OCI-LY7 (cell line): ENCODE results near the gene TC2N. TPM values are rescaled to one million over a fixed set of nuclear protein-coding genes. Genes with fewer than 3 reads are reported as not detected.

Source experiments
- BruUV-seq: library from RNA; stranded (reverse); fragments of 400-500 nt; replicated peaks from 2 replicates; lab custom pipeline; 2021; lab: Mats Ljungman, UMichigan
- CTCF ChIA-PET: fragments of 300-600 bp; sonication (Branson Sonifier 250); formaldehyde crosslinking; loops from one replicate; lab custom pipeline; 2022; ENCODE audit warnings: antibody characterized with exemption; ENCODE audit not compliant: unreplicated experiment; lab: Charles Lee
- POLR2A ChIA-PET: fragments of 300-600 bp; sonication (Branson Sonifier 250); formaldehyde crosslinking; loops from one replicate; lab custom pipeline; 2022; ENCODE audit warnings: antibody characterized with exemption; lab: Charles Lee
- DNase-seq: peaks from one replicate; pipeline ENCODE4 v3.0.0-alpha.2; 2015; ENCODE audit warnings: low spot score
- H2AFZ ChIP-seq: fragments of 200-600 bp; sonication (generic), shearing (Covaris generic); 2 replicates; pipeline ENCODE4 v1.6.1; 2014; ENCODE audit warnings: mild to moderate bottlenecking, antibody characterized with exemption, low read length, moderate library complexity
- H3K27ac ChIP-seq: fragments of 200-600 bp; sonication (generic); 2 replicates; pipeline ENCODE4 v1.5.1; 2014; ENCODE audit warnings: mixed run types, low read depth, mild to moderate bottlenecking, moderate library complexity, low read length, inconsistent platforms; ENCODE audit not compliant: poor library complexity, severe bottlenecking
- H3K36me3 ChIP-seq: fragments of 200-600 bp; sonication (generic); 2 replicates; pipeline ENCODE4 v1.6.1; 2014; ENCODE audit warnings: mild to moderate bottlenecking, antibody characterized with exemption, low read length, moderate library complexity, mixed read lengths; ENCODE audit not compliant: insufficient read depth
- H3K4me1 ChIP-seq: fragments of 200-600 bp; sonication (generic); 2 replicates; pipeline ENCODE4 v1.5.1; 2014; ENCODE audit warnings: mild to moderate bottlenecking, low read length; ENCODE audit not compliant: insufficient read depth, poor library complexity, severe bottlenecking
- H3K4me2 ChIP-seq: fragments of 200-600 bp; sonication (generic); 2 replicates; pipeline ENCODE4 v1.6.1; 2014; ENCODE audit warnings: mild to moderate bottlenecking, low read length
- H3K4me3 ChIP-seq: fragments of 200-600 bp; sonication (generic); 2 replicates; pipeline ENCODE4 v1.5.1; 2014; ENCODE audit warnings: mild to moderate bottlenecking, low read depth, low read length; ENCODE audit not compliant: poor library complexity, severe bottlenecking
- H3K79me2 ChIP-seq: fragments of 200-600 bp; sonication (generic); 2 replicates; pipeline ENCODE4 v1.6.1; 2016; ENCODE audit warnings: low read depth, mild to moderate bottlenecking, low read length, moderate library complexity, mixed read lengths; ENCODE audit not compliant: insufficient read depth
- H3K9me2 ChIP-seq: fragments of 200-600 bp; sonication (generic); 2 replicates; pipeline ENCODE4 v1.6.1; 2016; ENCODE audit warnings: mild to moderate bottlenecking, low read length, mixed read lengths; ENCODE audit not compliant: insufficient read depth
- H3K9me3 ChIP-seq: fragments of 200-600 bp; sonication (generic); 2 replicates; pipeline ENCODE4 v1.6.1; 2014; ENCODE audit warnings: mild to moderate bottlenecking, mixed run types, low read length, mixed read lengths
- H4K20me1 ChIP-seq: fragments of 200-600 bp; sonication (generic); 2 replicates; pipeline ENCODE4 v1.6.1; 2014; ENCODE audit warnings: mild to moderate bottlenecking, antibody characterized with exemption, low read length, moderate library complexity, mixed read lengths; ENCODE audit not compliant: insufficient read depth
- EZH2phosphoT487 ChIP-seq: fragments of 200-600 bp; sonication (generic); IDR thresholded peaks from 2 replicates; pipeline ENCODE4 v1.6.1; 2018; ENCODE audit warnings: low read depth, borderline replicate concordance, mild to moderate bottlenecking, mixed run types, antibody characterized with exemption, low read length, moderate library complexity, mixed read lengths
- intact Hi-C: fragments of 100-400 bp; cut with micrococcal nuclease; formaldehyde crosslinking; loops from one replicate; pipeline ENCODE4 v1.10.0; 2022; ENCODE audit not compliant: unreplicated experiment
- total RNA-seq, 2 experiments: library from RNA; depleted of rRNA in 1 of 2; stranded (reverse); fragments of >200 nt in 1 of 2; shearing (Covaris generic) in 1 of 2; gene quantifications; 2 replicates each; pipeline ENCODE4 v1.2.3, GENCODE V29; 2014 to 2022
- TF ChIP-seq, protein P1 (sequence below): fragments of 200-600 bp; sonication (generic); conservative IDR thresholded peaks from 2 replicates; pipeline ENCODE4 v1.5.1; 2014; ENCODE audit warnings: mild to moderate bottlenecking, antibody characterized with exemption, low read length, moderate library complexity, mixed read lengths

The TC2N gene
- total RNA-seq, 2 experiments from 2014 or later = 0.57 TPM; not detected in 1

DNA sequence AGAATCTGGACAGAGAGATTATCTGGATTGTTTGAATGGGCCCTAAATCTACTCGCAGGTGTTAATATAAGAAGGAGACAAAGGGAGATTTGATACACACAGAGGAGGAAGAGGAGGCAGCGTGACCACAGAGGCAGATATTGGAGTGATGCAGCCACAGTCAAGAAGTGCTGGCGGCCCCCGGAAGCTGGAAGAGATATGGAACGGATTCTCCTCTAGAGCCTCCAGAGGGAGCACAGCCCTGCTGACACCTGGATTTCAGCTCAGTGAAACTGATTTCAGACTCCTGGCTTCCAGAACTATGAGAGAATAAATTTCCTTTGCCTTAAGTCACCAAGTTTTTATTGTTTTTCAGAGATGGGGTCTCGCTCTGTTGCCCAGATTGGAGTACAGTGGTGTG is 9.2 kb upstream of the TC2N start:
- ChIA-PET CTCF (no interaction called here), POLR2A (no interaction called here)
- H3K79me2 ChIP-seq = no peaks in the 10 kb centered on the region
- no peaks in the 10 kb centered on the region for H3K36me3 ChIP-seq
- intact Hi-C loops = no loop called here
- no peak overlapping the region for H3K4me2 ChIP-seq
- H4K20me1 ChIP-seq = no peaks in the 10 kb centered on the region
- H2AFZ ChIP-seq = no peak overlapping the region
- H3K9me3 ChIP-seq = no peaks in the 10 kb centered on the region
- no peaks in the 10 kb centered on the region for H3K9me2 ChIP-seq
- BruUV-seq = no TSS peak
- no peak overlapping the region for H3K4me3 ChIP-seq
- no peak for DNase-seq
- no peak for TF ChIP-seq EZH2phosphoT487
- TF ChIP-seq, protein P1, sequence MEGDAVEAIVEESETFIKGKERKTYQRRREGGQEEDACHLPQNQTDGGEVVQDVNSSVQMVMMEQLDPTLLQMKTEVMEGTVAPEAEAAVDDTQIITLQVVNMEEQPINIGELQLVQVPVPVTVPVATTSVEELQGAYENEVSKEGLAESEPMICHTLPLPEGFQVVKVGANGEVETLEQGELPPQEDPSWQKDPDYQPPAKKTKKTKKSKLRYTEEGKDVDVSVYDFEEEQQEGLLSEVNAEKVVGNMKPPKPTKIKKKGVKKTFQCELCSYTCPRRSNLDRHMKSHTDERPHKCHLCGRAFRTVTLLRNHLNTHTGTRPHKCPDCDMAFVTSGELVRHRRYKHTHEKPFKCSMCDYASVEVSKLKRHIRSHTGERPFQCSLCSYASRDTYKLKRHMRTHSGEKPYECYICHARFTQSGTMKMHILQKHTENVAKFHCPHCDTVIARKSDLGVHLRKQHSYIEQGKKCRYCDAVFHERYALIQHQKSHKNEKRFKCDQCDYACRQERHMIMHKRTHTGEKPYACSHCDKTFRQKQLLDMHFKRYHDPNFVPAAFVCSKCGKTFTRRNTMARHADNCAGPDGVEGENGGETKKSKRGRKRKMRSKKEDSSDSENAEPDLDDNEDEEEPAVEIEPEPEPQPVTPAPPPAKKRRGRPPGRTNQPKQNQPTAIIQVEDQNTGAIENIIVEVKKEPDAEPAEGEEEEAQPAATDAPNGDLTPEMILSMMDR = no peak
- peaks cover 57% of the 10 kb centered on the region for H3K4me1 ChIP-seq
- H3K27ac ChIP-seq = no peak overlapping the region

- no peak overlapping the region for H3K27ac ChIP-seq
- TF ChIP-seq EZH2phosphoT487 = no peak
- TF ChIP-seq, protein P1 = no peak
- ChIA-PET POLR2A (no interaction called here), CTCF (no interaction called here)
- no peak for DNase-seq
- intact Hi-C loops = no loop called here
- H3K79me2 ChIP-seq = no peaks in the 10 kb centered on the region
- H3K4me1 ChIP-seq = peaks cover 58% of the 10 kb centered on the region
- H3K9me3 ChIP-seq = no peaks in the 10 kb centered on the region
- no peak overlapping the region for H3K4me2 ChIP-seq
- no peak overlapping the region; the same call in 1 of the 2 replicates for H2AFZ ChIP-seq
- H3K9me2 ChIP-seq = no peaks in the 10 kb centered on the region
- no peaks in the 10 kb centered on the region for H4K20me1 ChIP-seq
- no TSS peak for BruUV-seq
- H3K36me3 ChIP-seq = no peaks in the 10 kb centered on the region
- no peak overlapping the region for H3K4me3 ChIP-seq
Observed at GRCh38 chr14:91875525-91876286, 8.4 kb upstream of the TC2N start.
